HEK293 (cell line): ENCODE results near the gene SMARCA1.

ENCODE experiments used
- CTCF ChIA-PET: fragments of 350-600 bp; formaldehyde crosslinking; extraction: SDS; loops from one replicate; lab custom pipeline; 2021; ENCODE audit warnings: antibody characterized with exemption; lab: Yijun Ruan, JAX
- POLR2A ChIA-PET: fragments of 300-600 bp; formaldehyde crosslinking; extraction: SDS; loops from one replicate; lab custom pipeline; 2020; ENCODE audit warnings: antibody characterized with exemption, inconsistent platforms; lab: Yijun Ruan, JAX
- H3K27ac ChIP-seq: fragments of 200-500 bp; sonication (Bioruptor generic); 2 replicates; pipeline ENCODE4 v1.5.1; 2014; ENCODE audit warnings: low read depth, low read length, control low read depth, inconsistent platforms; ENCODE audit errors: extremely low read depth
- H3K36me3 ChIP-seq, 2 experiments: fragments of 200-500 bp in 1 of 2; sonication (Bioruptor generic) in 1 of 2; 1 replicate in 1 of 2; 2 replicates in 1 of 2; pipeline ENCODE4 v1.5.1; 2014 to 2017; ENCODE audit warnings: inconsistent platforms in 2 of 2, low read length in 2 of 2; ENCODE audit not compliant: control insufficient read depth in 2 of 2, insufficient read depth in 1 of 2
- H3K4me1 ChIP-seq: fragments of 200-500 bp; sonication (Bioruptor generic); 2 replicates; pipeline ENCODE4 v1.5.1; 2014; ENCODE audit warnings: mild to moderate bottlenecking, low read length, inconsistent platforms; ENCODE audit not compliant: control insufficient read depth, insufficient read depth
- H3K4me3 ChIP-seq: 2 replicates; pipeline ENCODE4 v1.5.1; 2011; ENCODE audit warnings: low read depth, mild to moderate bottlenecking, control low read depth, low read length, moderate library complexity
- H3K9me3 ChIP-seq: fragments of 200-500 bp; sonication (Bioruptor generic); 2 replicates; pipeline ENCODE4 v1.5.1; 2014; ENCODE audit warnings: low read depth, low read length, inconsistent platforms; ENCODE audit not compliant: control insufficient read depth, insufficient read depth
- GLI2 ChIP-seq: fragments of 450-650 bp; formaldehyde crosslinking; IDR thresholded peaks from 2 replicates; pipeline ENCODE4; 2017; ENCODE audit warnings: missing biosample characterization, missing genetic modification characterization, low read depth, borderline replicate concordance
- GLIS1 ChIP-seq: fragments of 450-650 bp; formaldehyde crosslinking; IDR thresholded peaks from 2 replicates; pipeline ENCODE4 v1.5.1; 2016; ENCODE audit warnings: missing biosample characterization, missing genetic modification characterization
- MZF1 ChIP-seq: fragments of 450-650 bp; formaldehyde crosslinking; IDR thresholded peaks from 2 replicates; pipeline ENCODE4 v1.5.1; 2017; ENCODE audit warnings: missing biosample characterization, missing genetic modification characterization, borderline replicate concordance
- OSR2 ChIP-seq: fragments of 450-650 bp; formaldehyde crosslinking; IDR thresholded peaks from 2 replicates; pipeline ENCODE4 v1.5.1; 2016; ENCODE audit warnings: missing biosample characterization, missing genetic modification characterization
- PBX3 ChIP-seq: sonication (generic); formaldehyde crosslinking; IDR thresholded peaks from 2 replicates; pipeline ENCODE4 v1.8.1; 2022; ENCODE audit warnings: mild to moderate bottlenecking, moderate library complexity, missing genetic modification reagents
- REPIN1 ChIP-seq: fragments of 450-650 bp; formaldehyde crosslinking; IDR thresholded peaks from 2 replicates; pipeline ENCODE4 v1.5.1; 2017; ENCODE audit warnings: missing biosample characterization, missing genetic modification characterization, low read depth
- SP2 ChIP-seq: fragments of 450-650 bp; formaldehyde crosslinking; IDR thresholded peaks from 2 replicates; pipeline ENCODE4 v1.5.1; 2016; ENCODE audit warnings: missing biosample characterization, missing genetic modification characterization
- ZBTB1 ChIP-seq: fragments of 450-650 bp; formaldehyde crosslinking; IDR thresholded peaks from 2 replicates; pipeline ENCODE4 v1.5.1; 2016; ENCODE audit warnings: missing biosample characterization, missing genetic modification characterization
- ZBTB17 ChIP-seq: fragments of 450-650 bp; formaldehyde crosslinking; IDR thresholded peaks from 2 replicates; pipeline ENCODE4 v1.5.1; 2016; ENCODE audit warnings: missing biosample characterization, missing genetic modification characterization
- ZBTB48 ChIP-seq: fragments of 450-650 bp; formaldehyde crosslinking; IDR thresholded peaks from 2 replicates; pipeline ENCODE4 v1.5.1; 2016; ENCODE audit warnings: missing biosample characterization, missing genetic modification characterization
- ZBTB6 ChIP-seq: fragments of 450-650 bp; formaldehyde crosslinking; IDR thresholded peaks from 2 replicates; pipeline ENCODE4 v1.5.1; 2017; ENCODE audit warnings: missing biosample characterization, missing genetic modification characterization
- ZNF10 ChIP-seq: fragments of 450-650 bp; formaldehyde crosslinking; IDR thresholded peaks from 2 replicates; pipeline ENCODE4 v1.5.1; 2017; ENCODE audit warnings: missing biosample characterization, missing genetic modification characterization
- ZNF114 ChIP-seq: fragments of 450-650 bp; formaldehyde crosslinking; IDR thresholded peaks from 2 replicates; pipeline ENCODE4 v1.5.0; 2017; ENCODE audit warnings: missing biosample characterization, missing genetic modification characterization
- ZNF121 ChIP-seq: fragments of 450-650 bp; formaldehyde crosslinking; IDR thresholded peaks from 2 replicates; pipeline ENCODE4 v1.5.1; 2016; ENCODE audit warnings: missing biosample characterization, missing genetic modification characterization
- ZNF146 ChIP-seq: fragments of 450-650 bp; formaldehyde crosslinking; IDR thresholded peaks from 2 replicates; pipeline ENCODE4 v1.5.1; 2016; ENCODE audit warnings: missing biosample characterization, missing genetic modification characterization
- ZNF175 ChIP-seq: fragments of 450-650 bp; formaldehyde crosslinking; IDR thresholded peaks from 2 replicates; pipeline ENCODE4 v1.5.1; 2016; ENCODE audit warnings: missing biosample characterization, missing genetic modification characterization
- ZNF184 ChIP-seq: fragments of 450-650 bp; IDR thresholded peaks from 2 replicates; pipeline ENCODE4 v1.5.1; 2018; ENCODE audit warnings: missing biosample characterization, mild to moderate bottlenecking, missing genetic modification characterization
- ZNF2 ChIP-seq: fragments of 450-650 bp; formaldehyde crosslinking; IDR thresholded peaks from 2 replicates; pipeline ENCODE4 v1.5.1; 2016; ENCODE audit warnings: missing biosample characterization, missing genetic modification characterization
- ZNF202 ChIP-seq: fragments of 450-650 bp; formaldehyde crosslinking; IDR thresholded peaks from 2 replicates; pipeline ENCODE4 v1.5.1; 2016; ENCODE audit warnings: missing biosample characterization, missing genetic modification characterization, borderline replicate concordance
- ZNF23 ChIP-seq: fragments of 450-650 bp; formaldehyde crosslinking; IDR thresholded peaks from 2 replicates; pipeline ENCODE4 v1.5.1; 2016; ENCODE audit warnings: missing biosample characterization, missing genetic modification characterization, borderline replicate concordance
- ZNF280D ChIP-seq: fragments of 450-650 bp; formaldehyde crosslinking; IDR thresholded peaks from 2 replicates; pipeline ENCODE4 v1.5.1; 2016; ENCODE audit warnings: missing biosample characterization, missing genetic modification characterization
- ZNF335 ChIP-seq: fragments of 450-650 bp; formaldehyde crosslinking; conservative IDR thresholded peaks from 2 replicates; pipeline ENCODE4 v1.5.1; 2016; ENCODE audit warnings: missing biosample characterization, missing genetic modification characterization
- ZNF37A ChIP-seq: fragments of 450-650 bp; IDR thresholded peaks from 2 replicates; pipeline ENCODE4 v1.5.1; 2018; ENCODE audit warnings: missing biosample characterization, missing genetic modification characterization
- ZNF473 ChIP-seq: fragments of 450-650 bp; formaldehyde crosslinking; IDR thresholded peaks from 2 replicates; pipeline ENCODE4 v1.5.1; 2017; ENCODE audit warnings: missing biosample characterization, missing genetic modification characterization
- ZNF48 ChIP-seq: fragments of 450-650 bp; formaldehyde crosslinking; IDR thresholded peaks from 2 replicates; pipeline ENCODE4 v1.5.1; 2016; ENCODE audit warnings: missing biosample characterization, missing genetic modification characterization
- ZNF621 ChIP-seq: fragments of 450-650 bp; formaldehyde crosslinking; IDR thresholded peaks from 2 replicates; pipeline ENCODE4 v1.5.1; 2017; ENCODE audit warnings: missing biosample characterization, missing genetic modification characterization
- ZNF692 ChIP-seq: fragments of 450-650 bp; formaldehyde crosslinking; IDR thresholded peaks from 2 replicates; pipeline ENCODE4 v1.5.1; 2016; ENCODE audit warnings: missing biosample characterization, missing genetic modification characterization
- ZNF704 ChIP-seq: fragments of 450-650 bp; formaldehyde crosslinking; IDR thresholded peaks from 2 replicates; pipeline ENCODE4 v1.5.1; 2016; ENCODE audit warnings: missing biosample characterization, missing genetic modification characterization
- ZNF707 ChIP-seq: fragments of 450-650 bp; formaldehyde crosslinking; IDR thresholded peaks from 2 replicates; pipeline ENCODE4 v1.5.1; 2016; ENCODE audit warnings: missing biosample characterization, missing genetic modification characterization
- ZNF830 ChIP-seq: fragments of 450-650 bp; IDR thresholded peaks from 2 replicates; pipeline ENCODE4 v1.5.0; 2018; ENCODE audit warnings: missing biosample characterization, missing genetic modification characterization, low read depth, mild to moderate bottlenecking, moderate library complexity

SMARCA1 gene

GRCh38 chrX:129561453-129561852 is 38.2 kb upstream of the SMARCA1 start (continued):
- TF ChIP-seq ZNF692 (tag by site-specific recombination) = no peak
- no peak for TF ChIP-seq ZNF473 (tag by site-specific recombination)
- no peak for TF ChIP-seq ZNF175
- no peak for TF ChIP-seq ZNF48
- no peak for TF ChIP-seq ZNF146 (tag by site-specific recombination)
- no peak for TF ChIP-seq SP2 (tag by site-specific recombination)
- TF ChIP-seq MZF1 (tag by site-specific recombination) = no peak
- no peak for TF ChIP-seq ZBTB17 (tag by site-specific recombination)
- TF ChIP-seq ZNF37A = no peak
- no peak for TF ChIP-seq ZNF707 (tag by site-specific recombination)
- TF ChIP-seq ZNF10 (tag by site-specific recombination) = no peak
- TF ChIP-seq ZBTB1 (tag by site-specific recombination) = no peak
- TF ChIP-seq ZNF121 (tag by site-specific recombination) = no peak

- Histone ChIP-seq H3K27ac (no peak overlapping the region), H3K4me1 (no peaks in the 10 kb centered on the region), H3K9me3 (no peaks in the 10 kb centered on the region), H3K36me3 (peaks cover 20 to 76% of the 10 kb centered on the region in 2 experiments), H3K4me3 (no peak overlapping the region)
- TF ChIP-seq ZNF830 (no peak), ZNF184 (no peak), ZNF202 (tag by site-specific recombination) (no peak), ZNF335 (tag by site-specific recombination) (no peak), ZBTB6 (no peak), ZNF114 (no peak), ZNF621 (tag by site-specific recombination) (no peak), REPIN1 (tag by site-specific recombination) (no peak), ZNF2 (tag by site-specific recombination) (no peak), GLI2 (tag by site-specific recombination) (no peak), ZNF280D (no peak), PBX3 (CRISPR knock-in tag) (no peak), ZNF704 (tag by site-specific recombination) (no peak), GLIS1 (tag by site-specific recombination) (no peak), ZNF23 (no peak), OSR2 (tag by site-specific recombination) (no peak), ZBTB48 (tag by site-specific recombination) (no peak)
- CTCF ChIA-PET = no interaction called here
- POLR2A ChIA-PET = no interaction called here
These were observed 36.5 kb upstream of the SMARCA1 start for GRCh38 chrX:129559783-129560182.
